ENCODE results near the gene FAM20C.

The FAM20C gene

GRCh38 chr7:197413-198335 lies 5.3 kb downstream of the FAM20C start:
- Histone ChIP-seq H2AFZ (ENCODE audit: low read depth, low read length) (no peak overlapping the region), H3K4me1 (ENCODE audit: low read length) (no peaks in the 10 kb centered on the region), H3K9me3 (ENCODE audit: insufficient read depth, low read length) (no peaks in the 10 kb centered on the region), H3K4me2 (ENCODE audit: low read length) (no peak overlapping the region), H3K27me3 (ENCODE audit: low read depth, low read length) (no peaks in the 10 kb centered on the region), H4K20me1 (ENCODE audit: insufficient read depth, low read length) (no peaks in the 10 kb centered on the region), H3K9ac (ENCODE audit: low read length) (no peak overlapping the region), H3K4me3 (ENCODE audit: low read length) (no peak overlapping the region), H3K79me2 (ENCODE audit: low read length) (no peaks in the 10 kb centered on the region), H3K27ac (ENCODE audit: low read length) (no peak overlapping the region), H3K36me3 (replicated peaks; ENCODE audit: low read depth, low read length) (no peaks in the 10 kb centered on the region)
- TF ChIP-seq EZH2phosphoT487 (IDR thresholded peaks at IDR 0.05; ENCODE audit: low read depth) (no peak), CTCF (IDR thresholded peaks at IDR 0.05; ENCODE audit: low read depth, low read length) (no peak)

- Histone ChIP-seq H3K79me2 (ENCODE audit: low read length) (no peaks in the 10 kb centered on the region), H3K36me3 (replicated peaks; ENCODE audit: low read depth, low read length) (no peaks in the 10 kb centered on the region), H3K4me1 (ENCODE audit: low read length) (no peaks in the 10 kb centered on the region), H3K4me3 (ENCODE audit: low read length) (no peak overlapping the region), H3K9me3 (ENCODE audit: insufficient read depth, low read length) (no peaks in the 10 kb centered on the region), H2AFZ (ENCODE audit: low read depth, low read length) (no peak overlapping the region), H4K20me1 (ENCODE audit: insufficient read depth, low read length) (no peaks in the 10 kb centered on the region), H3K27ac (ENCODE audit: low read length) (no peak overlapping the region), H3K27me3 (ENCODE audit: low read depth, low read length) (no peaks in the 10 kb centered on the region), H3K4me2 (ENCODE audit: low read length) (no peak overlapping the region), H3K9ac (ENCODE audit: low read length) (no peak overlapping the region)
- TF ChIP-seq CTCF (IDR thresholded peaks at IDR 0.05; ENCODE audit: low read depth, low read length) (no peak), EZH2phosphoT487 (IDR thresholded peaks at IDR 0.05; ENCODE audit: low read depth) (no peak)
These were observed 7.3 kb downstream of the FAM20C start for GRCh38 chr7:199483-200249.

- no peak overlapping the region for H3K4me3 ChIP-seq (ENCODE audit: low read length)
- no peaks in the 10 kb centered on the region for H3K79me2 ChIP-seq (ENCODE audit: low read length)
- no peaks in the 10 kb centered on the region for H3K4me1 ChIP-seq (ENCODE audit: low read length)
- no peaks in the 10 kb centered on the region for H3K36me3 ChIP-seq (replicated peaks; ENCODE audit: low read depth, low read length)
- no peak overlapping the region for H2AFZ ChIP-seq (ENCODE audit: low read depth, low read length)
- no peak overlapping the region for H3K27ac ChIP-seq (ENCODE audit: low read length)
- no peak for TF ChIP-seq EZH2phosphoT487 (IDR thresholded peaks at IDR 0.05; ENCODE audit: low read depth)
- no peak overlapping the region for H3K9ac ChIP-seq (ENCODE audit: low read length)
- H3K9me3 ChIP-seq (ENCODE audit: insufficient read depth, low read length): no peaks in the 10 kb centered on the region
- H4K20me1 ChIP-seq (ENCODE audit: insufficient read depth, low read length): no peaks in the 10 kb centered on the region
- no peak overlapping the region for H3K4me2 ChIP-seq (ENCODE audit: low read length)
- no peaks in the 10 kb centered on the region for H3K27me3 ChIP-seq (ENCODE audit: low read depth, low read length)
These were observed 7.9 kb downstream of the FAM20C start for GRCh38 chr7:200290-200689.

GRCh38 chr7:200704-201103 lies 8.3 kb downstream of the FAM20C start:
- Histone ChIP-seq H3K9me3 (ENCODE audit: insufficient read depth, low read length) (no peaks in the 10 kb centered on the region), H3K27me3 (ENCODE audit: low read depth, low read length) (no peaks in the 10 kb centered on the region), H3K9ac (ENCODE audit: low read length) (no peak overlapping the region), H3K27ac (ENCODE audit: low read length) (no peak overlapping the region), H4K20me1 (ENCODE audit: insufficient read depth, low read length) (no peaks in the 10 kb centered on the region), H3K4me1 (ENCODE audit: low read length) (no peaks in the 10 kb centered on the region), H3K4me3 (ENCODE audit: low read length) (no peak overlapping the region), H3K36me3 (replicated peaks; ENCODE audit: low read depth, low read length) (no peaks in the 10 kb centered on the region), H3K79me2 (ENCODE audit: low read length) (no peaks in the 10 kb centered on the region), H2AFZ (ENCODE audit: low read depth, low read length) (no peak overlapping the region), H3K4me2 (ENCODE audit: low read length) (no peak overlapping the region)
- TF ChIP-seq CTCF (IDR thresholded peaks at IDR 0.05; ENCODE audit: low read depth, low read length) (no peak), EZH2phosphoT487 (IDR thresholded peaks at IDR 0.05; ENCODE audit: low read depth) (no peak)
